ENCODE measurements around the gene ITGAD.

DNA sequence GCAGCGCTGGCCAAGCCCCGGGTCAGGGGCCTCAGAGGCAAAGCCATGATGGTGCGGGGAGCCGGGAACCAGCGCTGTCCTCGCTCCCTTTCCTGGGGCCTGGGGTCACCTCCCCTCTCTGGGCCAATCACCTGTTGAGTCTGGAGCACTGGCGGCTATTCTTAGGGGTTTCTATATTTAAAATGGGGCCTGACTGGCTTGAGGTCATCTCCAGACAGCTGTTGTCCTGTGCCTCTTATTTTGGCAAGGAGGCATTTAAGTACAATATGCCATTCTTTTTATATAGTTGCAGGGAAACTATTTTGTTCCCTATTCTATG is 35.1 kb downstream of the ITGAD start, which contains the start of gene COX6A2:
- TF ChIP-seq, protein P1, sequence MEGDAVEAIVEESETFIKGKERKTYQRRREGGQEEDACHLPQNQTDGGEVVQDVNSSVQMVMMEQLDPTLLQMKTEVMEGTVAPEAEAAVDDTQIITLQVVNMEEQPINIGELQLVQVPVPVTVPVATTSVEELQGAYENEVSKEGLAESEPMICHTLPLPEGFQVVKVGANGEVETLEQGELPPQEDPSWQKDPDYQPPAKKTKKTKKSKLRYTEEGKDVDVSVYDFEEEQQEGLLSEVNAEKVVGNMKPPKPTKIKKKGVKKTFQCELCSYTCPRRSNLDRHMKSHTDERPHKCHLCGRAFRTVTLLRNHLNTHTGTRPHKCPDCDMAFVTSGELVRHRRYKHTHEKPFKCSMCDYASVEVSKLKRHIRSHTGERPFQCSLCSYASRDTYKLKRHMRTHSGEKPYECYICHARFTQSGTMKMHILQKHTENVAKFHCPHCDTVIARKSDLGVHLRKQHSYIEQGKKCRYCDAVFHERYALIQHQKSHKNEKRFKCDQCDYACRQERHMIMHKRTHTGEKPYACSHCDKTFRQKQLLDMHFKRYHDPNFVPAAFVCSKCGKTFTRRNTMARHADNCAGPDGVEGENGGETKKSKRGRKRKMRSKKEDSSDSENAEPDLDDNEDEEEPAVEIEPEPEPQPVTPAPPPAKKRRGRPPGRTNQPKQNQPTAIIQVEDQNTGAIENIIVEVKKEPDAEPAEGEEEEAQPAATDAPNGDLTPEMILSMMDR (IDR thresholded peaks at IDR 0.05; ENCODE audit: insufficient read depth, low read depth, low read length), result no peak
- no peak for TF ChIP-seq EZH2 (IDR thresholded peaks at IDR 0.05; ENCODE audit: insufficient read depth, low read length)

Measured in astrocyte (in vitro differentiated cells and primary cell).